NOMO-1 (cell line): Measurements from ENCODE around the gene IQSEC1.

Experiments
- DNase-seq, 2 experiments: peaks; one replicate each; lab custom pipeline; 2025; ENCODE audit not compliant: unreplicated experiment in 2 of 2; lab: John Stamatoyannopoulos, UW

Gene IQSEC1

GRCh38 chr3:13070391-13071070 is 2.7 kb downstream of the IQSEC1 start:
- DNase-seq = no peak

- DNase-seq = peak; percentile 70 to 72
Measured at GRCh38 chr3:13069495-13069894, 3.7 kb downstream of the IQSEC1 start.

GRCh38 chr3:13068269-13069010 is 4.8 kb downstream of the IQSEC1 start:
- DNase-seq = no peak

GRCh38 chr3:13067778-13068177 is 5.5 kb downstream of the IQSEC1 start:
- DNase-seq = no peak

GRCh38 chr3:13066834-13067233 is 6.4 kb downstream of the IQSEC1 start:
- no peak for DNase-seq

- DNase-seq = peak in 1 of 2 experiments; percentile 20
Measured at GRCh38 chr3:13066236-13066635, 7.0 kb downstream of the IQSEC1 start.

- DNase-seq = no peak
Measured at GRCh38 chr3:13065727-13066126, 7.5 kb downstream of the IQSEC1 start.

- no peak for DNase-seq
Measured at GRCh38 chr3:13064964-13065363, 8.3 kb downstream of the IQSEC1 start.

- DNase-seq = no peak
Measured at GRCh38 chr3:13064159-13064868, 8.9 kb downstream of the IQSEC1 start.

GRCh38 chr3:13063225-13063624 is 10.0 kb downstream of the IQSEC1 start:
- no peak for DNase-seq

- no peak for DNase-seq
Measured at GRCh38 chr3:13062647-13063046, 10.6 kb downstream of the IQSEC1 start.

- DNase-seq = no peak
Measured at GRCh38 chr3:13060341-13060910, 12.8 kb downstream of the IQSEC1 start.

GRCh38 chr3:13058346-13059120 is 14.7 kb downstream of the IQSEC1 start:
- no peak for DNase-seq

GRCh38 chr3:13057282-13058040 is 15.8 kb downstream of the IQSEC1 start:
- no peak for DNase-seq

- DNase-seq = no peak
Measured at GRCh38 chr3:13055634-13056033, 17.6 kb downstream of the IQSEC1 start.

GRCh38 chr3:13054341-13055285 is 18.6 kb downstream of the IQSEC1 start:
- DNase-seq = no peak

- no peak for DNase-seq
Measured at GRCh38 chr3:13053893-13054292, 19.3 kb downstream of the IQSEC1 start.

- no peak for DNase-seq
Measured at GRCh38 chr3:13053420-13053819, 19.8 kb downstream of the IQSEC1 start.
